Activated T-cell treated with anti-CD3 and anti-CD28 coated beads, Interleukin-2, amount 50 U/mL, for 48 hours (primary cell): ENCODE measurements around the gene DOCK3.
A peak's percentile ranks its signal among the peaks of the same experiment; 100 is the strongest.
"Not testable (repeated sequence)": the region's sequence is repeated elsewhere in the genome, so short reads cannot be mapped to it uniquely, and the experiment has no call there.

Experiments
- DNase-seq, 2 experiments: peaks; one replicate each; pipeline ENCODE4 v3.0.0-alpha.2; 2020

The DOCK3 gene

DNA sequence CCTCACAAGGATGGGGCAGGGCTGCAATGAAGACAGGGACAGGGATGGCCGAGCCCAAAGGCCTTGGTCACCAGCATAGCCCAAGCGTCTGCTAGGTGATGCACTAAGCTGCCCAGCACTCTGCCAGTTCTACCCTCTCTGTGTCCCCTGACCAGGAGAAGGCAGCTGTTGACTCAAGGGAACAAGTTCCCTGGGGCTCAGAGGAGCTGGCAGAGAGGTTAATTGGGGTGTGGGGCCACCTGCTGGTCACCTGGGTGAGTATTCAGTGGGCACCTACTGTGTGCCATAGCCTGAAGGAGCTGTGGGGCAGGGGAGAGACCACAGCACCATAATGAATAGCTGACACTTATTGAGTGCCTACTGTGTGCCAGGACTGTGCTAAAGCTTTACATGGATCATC, 22.0 kb upstream of the DOCK3 start:
- DNase-seq = peak; percentile 71 to 76

DNA sequence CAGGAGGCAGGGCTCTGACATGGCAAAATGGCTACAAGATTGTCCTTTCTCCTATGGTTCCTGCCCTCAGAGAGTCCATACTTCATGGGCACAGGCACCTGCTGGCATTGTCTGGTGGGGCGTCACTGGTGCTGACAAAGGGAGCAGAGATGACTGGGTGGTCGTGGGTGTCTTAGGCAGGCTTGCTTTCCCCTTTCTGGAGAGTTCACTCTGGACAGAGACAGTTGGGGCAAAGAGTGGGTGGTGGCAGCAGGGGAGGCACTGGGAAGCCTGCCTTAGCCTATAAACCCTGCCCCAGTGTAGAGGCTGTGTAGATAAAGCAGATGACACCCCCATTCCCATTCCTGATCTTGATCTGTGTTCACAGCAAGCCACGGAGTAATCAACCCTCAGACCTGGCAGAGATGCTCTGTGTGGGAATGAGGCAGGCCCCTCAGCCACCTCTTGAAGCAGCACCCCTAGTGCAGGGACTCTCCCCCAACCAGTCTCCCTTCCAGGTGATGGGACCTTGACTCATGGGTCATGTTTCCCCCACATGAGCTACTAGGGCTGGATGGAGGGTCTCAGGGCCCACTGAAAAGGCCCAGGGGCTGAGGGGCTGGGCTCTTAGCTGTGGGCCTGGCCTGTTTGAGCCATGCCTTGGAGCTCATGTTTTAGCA, 20.7 kb upstream of the DOCK3 start:
- no peak for DNase-seq

DNA sequence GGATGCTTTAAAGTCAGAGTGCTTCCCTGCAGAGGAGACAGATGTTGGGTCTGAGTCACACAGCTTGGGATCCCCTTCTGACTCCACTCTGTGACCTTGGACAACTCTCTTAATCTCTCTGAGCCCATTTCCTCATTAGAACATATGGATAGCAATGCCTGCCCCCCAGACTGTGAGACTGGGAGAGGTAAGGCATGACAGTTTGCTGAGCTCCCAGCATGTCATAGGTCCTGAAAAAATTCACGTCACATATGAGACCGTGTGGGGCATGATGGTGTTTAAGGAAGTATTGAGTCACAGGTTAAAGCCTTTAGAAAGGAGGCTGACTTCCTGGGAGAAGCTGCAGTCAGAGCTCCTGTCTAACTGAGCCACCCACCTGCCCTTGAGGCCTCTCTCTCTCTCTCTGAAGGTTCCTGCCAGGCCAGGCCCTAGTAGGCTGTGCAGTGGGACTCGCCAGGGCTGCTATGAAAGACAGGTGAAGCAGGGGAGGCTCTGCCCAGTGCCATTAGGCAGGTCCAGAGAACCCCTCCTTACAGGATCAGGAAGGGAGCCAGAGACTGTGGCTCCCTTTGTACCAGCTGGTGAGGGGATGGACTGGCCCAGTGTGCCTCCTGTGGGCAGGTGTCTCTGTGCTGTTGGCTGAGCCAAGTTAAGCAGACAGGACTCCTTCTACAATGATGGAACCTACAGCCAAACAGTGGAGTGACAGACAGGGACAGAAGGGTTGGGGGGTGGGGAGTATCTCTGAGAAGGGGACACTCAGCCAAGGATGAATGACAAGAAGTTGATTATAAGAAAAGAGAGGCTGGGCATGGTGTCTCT, 19.5 kb upstream of the DOCK3 start:
- DNase-seq = peak; percentile 48 to 63

DNA sequence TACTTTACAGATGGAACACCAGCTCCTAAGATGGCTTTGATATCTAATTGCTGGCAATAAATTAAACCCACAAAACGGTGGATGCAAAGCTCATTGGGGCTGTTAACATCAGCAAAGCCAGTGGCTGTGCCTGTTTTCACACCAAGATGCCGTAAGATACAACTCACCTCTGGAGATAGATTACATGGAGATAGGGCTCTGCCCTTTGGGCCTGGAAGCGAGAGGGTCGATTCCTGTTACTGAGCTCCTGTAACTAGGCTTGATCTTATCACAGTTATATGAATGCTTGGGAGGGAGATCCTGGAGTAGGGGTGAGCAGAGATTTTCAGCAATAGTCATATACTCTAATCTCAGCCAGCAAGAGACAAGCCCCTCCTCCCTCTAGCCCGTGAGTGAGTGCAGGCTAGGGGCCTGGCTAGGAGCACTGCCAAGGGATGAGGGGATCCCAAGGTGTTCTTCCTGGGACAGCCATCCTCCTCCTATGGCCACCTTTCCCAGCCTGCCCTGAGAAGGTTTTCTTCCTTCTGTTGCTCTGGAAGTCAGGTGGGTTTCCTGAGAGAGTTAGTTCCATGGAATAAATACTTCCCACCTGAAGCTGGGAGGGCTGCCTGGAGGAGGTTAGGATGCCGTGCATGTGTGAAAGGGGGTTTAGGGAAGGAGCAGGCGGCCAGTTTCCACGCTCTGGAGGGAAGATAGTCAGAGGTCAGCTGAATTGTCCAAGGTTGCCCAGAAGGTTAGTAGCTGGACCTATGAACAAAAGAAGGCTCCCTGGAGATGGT, 18.1 kb upstream of the DOCK3 start:
- DNase-seq = no peak

- DNase-seq = peak in 1 of 2 experiments; percentile 6
Observed at GRCh38 chr3:50657407-50657806, 17.3 kb upstream of the DOCK3 start.

DNA sequence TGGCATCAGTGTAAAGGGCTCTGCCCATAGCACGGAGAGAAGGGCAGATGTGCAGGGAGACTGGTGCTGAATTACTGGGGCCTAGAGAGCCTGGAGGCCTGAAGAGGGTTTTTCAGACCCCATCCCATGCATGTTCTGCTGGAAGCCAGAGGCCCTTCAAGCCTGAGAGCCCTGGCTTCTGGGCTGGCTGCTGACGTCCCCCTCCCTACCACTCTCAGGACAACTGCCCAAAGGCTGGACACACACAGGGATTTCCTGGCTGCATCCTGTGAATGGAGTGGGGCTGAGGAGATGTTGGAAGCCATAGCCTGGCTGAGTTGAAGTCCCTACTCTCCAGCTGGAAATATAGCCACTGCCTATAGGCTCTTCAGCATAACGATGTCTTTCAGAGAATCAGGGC, 16.9 kb upstream of the DOCK3 start:
- DNase-seq = peak; percentile 13

DNA sequence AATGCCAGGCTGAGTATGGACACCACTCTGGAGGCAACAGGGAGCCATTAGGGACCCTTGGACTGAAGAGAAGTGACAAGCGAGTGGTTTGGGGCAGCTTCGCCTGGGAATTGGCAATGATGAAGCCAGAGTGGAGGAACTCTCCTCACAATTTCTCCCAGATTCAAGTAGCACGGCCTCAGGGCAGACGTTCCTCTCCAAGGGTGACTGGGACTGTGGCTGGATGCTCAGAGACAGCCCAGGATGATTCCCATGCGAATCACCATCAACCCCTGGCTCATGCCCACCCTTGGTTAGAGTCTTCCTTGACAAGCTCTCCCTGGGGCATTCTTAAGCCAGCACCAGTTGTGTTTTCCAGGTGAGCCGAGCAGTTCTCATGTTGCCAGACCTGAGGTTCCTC, 16.3 kb upstream of the DOCK3 start:
- peak; percentile 13 to 14 for DNase-seq

- DNase-seq = peak in 1 of 2 experiments; percentile 13
Observed at GRCh38 chr3:50658831-50659230, 15.9 kb upstream of the DOCK3 start.

GRCh38 chr3:50660386-50660785, 14.3 kb upstream of the DOCK3 start:
- peak; percentile 11 to 12 for DNase-seq

DNA sequence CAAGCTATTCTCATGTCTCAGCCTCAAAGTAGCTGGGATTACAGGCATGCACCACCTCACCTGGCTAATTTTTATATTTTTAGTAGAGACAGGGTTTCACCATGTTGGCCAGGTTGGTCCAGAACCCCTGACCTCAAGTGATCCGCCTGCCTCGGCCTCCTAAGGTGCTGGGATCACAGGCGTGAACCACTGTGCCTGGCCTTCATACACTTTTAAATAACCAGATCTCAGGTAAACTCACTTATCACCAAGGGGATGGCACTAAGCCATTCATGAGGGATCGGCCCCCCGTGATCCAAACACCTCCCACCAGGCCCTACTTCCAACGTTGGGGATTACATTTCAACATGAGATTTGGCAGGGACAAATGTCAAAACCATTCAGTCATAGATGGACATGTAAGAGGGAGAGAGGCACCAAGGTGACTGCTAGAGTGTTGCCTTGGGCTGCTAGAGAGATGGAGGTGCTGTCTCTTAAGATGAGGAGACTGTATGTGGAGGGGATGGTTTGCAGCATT, 13.3 kb upstream of the DOCK3 start:
- no peak for DNase-seq

- no peak for DNase-seq
Observed at GRCh38 chr3:50662408-50662807, 12.3 kb upstream of the DOCK3 start.

DNA sequence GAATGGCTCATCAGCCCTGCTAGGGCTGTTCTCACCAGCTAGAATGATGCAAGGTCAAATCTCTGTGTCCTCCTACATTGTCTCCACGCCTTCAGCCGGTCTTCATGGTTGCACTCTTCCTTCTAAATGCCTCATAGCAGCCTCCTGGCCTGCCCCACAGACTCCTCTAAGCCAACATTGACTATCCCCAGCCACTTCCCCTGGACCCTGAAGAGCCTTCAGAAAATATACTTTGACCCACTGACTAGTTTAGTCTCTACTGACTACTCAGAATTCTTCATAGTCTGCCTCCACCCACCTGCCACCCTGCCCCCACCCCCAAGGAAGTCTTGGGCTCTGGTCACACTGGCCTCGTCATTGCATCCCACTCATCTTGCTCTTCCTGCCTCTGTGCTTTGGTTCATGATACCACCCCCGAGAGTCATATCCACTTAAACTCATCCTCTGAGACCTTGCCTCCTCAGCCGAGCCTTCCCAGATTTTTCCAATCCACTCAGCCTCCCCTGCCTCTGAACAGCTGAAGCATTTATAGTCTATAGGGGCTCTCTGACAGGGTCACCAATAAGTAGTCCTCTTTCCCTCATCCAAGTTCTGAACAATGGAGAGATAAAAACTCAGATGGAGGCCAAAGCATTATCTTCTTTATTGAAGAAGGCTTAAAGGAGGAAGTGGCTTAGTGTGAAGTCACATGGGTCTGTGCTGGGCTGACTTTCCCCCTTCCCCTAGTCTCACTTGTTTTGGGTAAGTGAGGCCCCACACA, 9.5 kb upstream of the DOCK3 start:
- peak in 1 of 2 experiments; percentile 60 for DNase-seq

- DNase-seq = not testable (repeated sequence)
Observed at GRCh38 chr3:50665841-50666115, 8.9 kb upstream of the DOCK3 start.

DNA sequence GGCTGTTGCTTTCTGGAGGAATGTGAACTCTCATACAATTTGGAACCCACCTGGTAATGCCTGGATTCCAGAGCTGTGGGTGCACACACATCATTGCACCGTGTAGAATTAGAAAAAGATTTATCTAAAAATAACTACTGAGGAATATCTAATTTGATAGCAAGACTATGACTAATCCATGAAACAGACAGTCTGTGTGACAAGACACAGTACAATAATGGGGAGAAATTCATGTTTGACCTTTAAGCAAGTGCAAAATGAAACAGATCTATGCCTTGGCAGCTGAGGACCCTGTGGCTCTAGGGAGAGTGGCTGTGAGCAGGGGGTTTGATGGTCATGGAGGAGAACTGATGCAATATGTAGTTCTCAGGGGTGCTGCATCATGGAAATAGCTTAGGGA, 7.9 kb upstream of the DOCK3 start:
- no peak for DNase-seq

GRCh38 chr3:50671331-50671730, 3.4 kb upstream of the DOCK3 start:
- DNase-seq = no peak

DNA sequence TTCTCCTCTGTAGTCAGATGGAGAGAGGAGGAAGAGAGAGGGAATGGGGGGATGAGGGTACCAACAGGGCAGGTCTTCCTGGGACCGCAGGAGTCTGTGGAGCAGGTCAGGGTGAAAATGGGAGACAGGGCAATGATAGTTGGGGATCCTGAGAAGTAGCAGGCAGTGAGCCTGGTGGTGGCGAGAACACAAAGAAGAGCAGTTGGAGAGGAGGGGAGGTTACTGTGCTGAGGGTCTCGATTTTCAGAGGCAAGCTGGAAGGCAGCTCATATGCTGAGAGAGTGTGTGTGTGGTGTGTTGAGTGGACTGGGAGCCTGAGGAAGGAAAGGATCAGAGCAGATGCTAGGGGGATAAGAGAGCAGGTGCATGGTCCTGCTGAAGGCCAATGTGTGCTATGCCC, 2.1 kb upstream of the DOCK3 start:
- no peak for DNase-seq

DNA sequence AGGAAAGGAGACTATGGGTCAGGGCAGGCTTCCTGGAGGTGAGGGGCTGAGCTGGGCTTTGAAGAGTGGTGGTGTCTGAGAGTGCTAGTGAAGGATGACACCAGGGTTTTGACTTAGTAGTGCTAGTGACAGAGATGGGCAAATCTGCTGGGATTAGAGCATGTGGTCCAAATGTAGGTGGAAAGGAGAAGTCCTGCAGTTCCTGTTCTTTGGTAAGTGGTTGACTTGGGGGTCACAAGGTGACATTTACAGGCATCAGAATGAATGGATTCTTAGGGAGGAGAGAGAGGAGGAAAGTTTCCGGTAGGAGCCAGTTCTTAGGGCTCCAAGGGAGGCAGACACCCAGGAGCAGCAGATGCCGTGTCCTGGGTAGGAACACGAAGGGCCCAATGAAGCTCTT, 796 bp upstream of the DOCK3 start:
- DNase-seq = no peak

DNA sequence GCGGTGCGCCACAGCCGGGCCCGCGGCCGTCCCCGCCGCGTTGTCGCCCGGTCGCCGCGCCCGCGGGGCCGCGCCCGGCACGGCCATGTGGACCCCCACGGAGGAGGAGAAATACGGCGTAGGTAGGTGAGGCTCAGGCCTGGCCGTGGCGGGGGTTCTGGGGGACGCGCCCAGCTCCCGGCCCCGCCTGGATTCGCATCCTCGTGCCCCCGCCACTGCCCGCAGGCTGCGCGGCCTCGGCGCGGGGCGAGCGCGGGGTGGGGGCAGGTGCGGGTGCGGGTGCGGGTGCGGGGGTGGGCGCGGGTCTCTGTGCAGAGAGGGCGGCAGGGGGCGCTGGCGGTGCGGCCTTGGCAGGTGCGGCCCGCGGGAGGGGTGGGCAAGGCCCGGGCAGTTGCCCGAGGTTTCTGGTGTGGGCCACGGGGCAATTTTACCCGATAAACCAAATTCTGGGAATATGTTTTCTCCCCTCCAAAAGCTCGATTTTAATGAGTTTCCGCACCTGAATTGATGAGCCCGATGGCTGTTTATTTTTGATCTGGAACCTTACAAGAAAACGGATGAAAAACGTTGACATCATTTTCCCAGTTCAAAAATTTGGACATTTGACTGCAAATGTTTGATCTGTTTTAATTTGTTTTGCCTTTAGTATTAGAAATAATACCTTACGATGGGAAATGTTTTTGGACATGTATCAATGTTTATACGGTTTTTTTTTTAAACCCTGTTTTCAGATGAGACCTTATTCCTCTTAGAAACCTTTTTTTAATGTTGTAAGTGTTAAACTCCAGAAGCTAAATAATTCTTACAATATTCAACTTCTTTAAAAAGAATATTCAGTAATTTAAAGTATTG, 678 bp downstream of the DOCK3 start:
- peak; percentile 78 to 82 for DNase-seq

DNA sequence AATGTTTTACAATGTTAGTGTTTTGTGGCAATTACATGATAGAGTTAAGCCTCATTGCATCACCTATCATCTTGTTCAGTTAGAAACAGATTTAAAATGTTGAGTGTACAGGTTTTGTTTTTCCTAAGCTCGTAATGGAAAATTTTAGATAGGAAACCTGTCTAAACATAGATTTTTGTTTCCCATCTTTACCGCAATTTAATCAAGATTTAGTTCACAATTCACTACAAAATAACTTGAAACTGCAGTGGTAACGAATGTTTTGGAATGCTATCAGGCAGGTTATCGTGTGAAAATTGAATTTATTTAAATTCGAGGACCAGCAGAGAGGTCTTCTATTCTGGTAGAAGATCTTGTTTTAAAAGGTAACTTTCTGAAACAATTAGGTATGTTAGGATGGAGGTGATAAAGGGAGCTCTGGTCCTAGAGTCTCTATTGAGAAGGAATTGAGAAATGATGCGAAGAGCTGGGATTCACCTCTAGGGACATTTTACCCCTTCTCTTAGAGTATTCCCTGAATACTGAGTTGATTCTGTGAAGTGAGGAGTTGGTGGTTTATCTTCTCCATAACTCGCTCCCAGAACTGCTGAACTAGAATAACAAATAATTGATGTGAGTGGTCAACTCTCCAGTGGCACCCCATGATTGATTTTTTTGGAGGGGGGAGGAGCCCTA, 1.4 kb downstream of the DOCK3 start:
- no peak for DNase-seq

DNA sequence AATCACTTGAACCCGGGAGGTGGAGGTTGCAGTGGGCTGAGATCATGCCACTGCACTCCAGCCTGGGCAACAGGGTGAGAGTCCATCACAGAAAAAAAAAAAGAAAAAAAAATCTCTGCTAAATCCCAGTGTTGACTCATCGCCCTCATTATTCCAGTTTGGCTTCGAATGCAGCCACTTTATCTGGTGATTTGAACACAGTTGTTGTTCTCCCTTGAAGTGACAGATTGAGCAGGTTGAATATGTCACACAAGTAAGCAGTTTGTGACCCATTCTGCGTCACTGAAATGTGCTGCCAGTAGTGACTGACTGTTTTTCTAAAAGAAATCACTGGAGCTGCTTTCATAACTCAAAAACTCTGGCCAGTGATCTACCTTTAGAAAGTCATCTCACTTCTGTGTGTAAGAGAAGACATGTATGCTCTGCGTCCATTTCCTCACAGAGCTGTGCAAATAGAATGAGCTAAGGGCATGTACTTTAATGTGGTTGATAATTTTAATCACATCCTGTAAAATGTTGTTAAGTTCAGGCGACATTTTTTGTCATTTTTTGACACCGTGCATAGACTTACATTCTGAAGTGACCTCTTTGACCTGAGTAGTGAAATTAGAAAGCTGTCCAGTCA, 12.5 kb downstream of the DOCK3 start:
- no peak for DNase-seq

GRCh38 chr3:50687916-50688315, 13.2 kb downstream of the DOCK3 start:
- no peak for DNase-seq
